HG03064 (cell line): ENCODE results near the gene WNT2.
"Not testable (repeated sequence)": the region's sequence is repeated elsewhere in the genome, so short reads cannot be mapped to it uniquely, and the experiment has no call there.

Source experiments
- ATAC-seq: cut with Tn5 transposase; IDR thresholded peaks from one replicate; pipeline ENCODE4 v1.9.1; 2021; ENCODE audit warnings: low read depth; ENCODE audit not compliant: unreplicated experiment

The WNT2 gene

DNA sequence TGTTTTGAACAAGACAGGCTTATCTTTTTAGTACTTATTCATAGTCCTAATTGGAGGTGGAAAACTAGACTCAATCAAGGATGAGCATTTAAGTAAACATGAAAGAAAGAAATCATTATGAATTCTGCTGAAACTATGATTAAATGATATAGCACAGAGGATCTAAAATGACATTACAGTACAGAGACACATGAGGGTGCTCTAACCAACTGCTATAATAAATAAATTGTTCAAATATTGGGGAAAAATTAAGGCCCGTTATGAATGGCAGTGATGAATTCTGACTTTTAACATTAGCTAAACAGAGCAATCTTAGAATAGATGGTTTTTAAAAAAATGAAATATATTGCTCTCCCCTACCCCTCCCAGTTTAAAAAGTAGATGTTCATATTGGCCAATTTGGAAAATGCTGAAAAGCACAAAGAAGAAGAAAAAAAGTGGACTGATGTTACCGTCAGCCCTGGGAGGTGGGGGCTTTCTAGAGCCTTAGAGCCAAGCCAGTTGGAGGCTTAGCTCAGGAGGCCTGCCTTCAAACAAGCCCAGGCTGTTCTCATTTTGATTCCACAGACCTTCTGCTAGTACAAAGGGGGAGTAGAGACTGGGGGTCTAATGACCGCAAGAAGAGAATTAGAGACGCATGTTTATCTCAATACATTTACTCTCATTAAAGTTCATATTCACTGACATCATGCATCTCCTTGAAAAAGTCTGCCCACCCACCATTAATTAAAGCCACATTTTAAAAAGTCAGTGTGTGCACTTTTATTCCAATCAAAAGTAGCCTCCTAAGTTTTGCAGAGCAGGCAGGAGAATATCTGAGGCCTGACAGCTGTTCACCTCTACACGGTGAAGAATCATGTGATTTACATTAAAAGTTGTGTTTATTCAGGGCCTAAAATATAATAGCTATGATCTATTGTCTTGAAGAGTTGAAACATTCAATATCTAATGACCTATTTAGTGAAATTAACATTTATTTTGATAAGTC is 10.0 kb downstream of the WNT2 start:
- no peak for ATAC-seq

DNA sequence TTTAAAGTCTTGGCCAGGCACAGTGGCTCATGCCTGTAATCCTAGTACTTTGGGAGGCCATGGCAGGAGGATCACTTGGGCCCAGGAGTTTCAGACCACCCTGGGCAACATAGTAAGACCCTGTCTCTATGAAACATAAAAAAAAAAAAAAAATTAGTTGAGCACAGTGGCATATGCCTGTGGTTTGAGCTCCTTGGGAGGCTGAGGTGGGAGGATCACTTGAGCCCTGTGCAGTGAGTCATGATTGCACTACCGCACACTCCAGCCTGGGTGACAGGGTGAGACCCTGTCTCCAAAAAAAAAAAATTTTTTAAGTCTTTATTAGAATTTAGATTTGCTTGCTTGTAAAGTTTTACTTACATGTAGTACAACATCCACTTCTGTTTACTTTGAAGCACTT is 14.0 kb downstream of the WNT2 start:
- no peak for ATAC-seq

DNA sequence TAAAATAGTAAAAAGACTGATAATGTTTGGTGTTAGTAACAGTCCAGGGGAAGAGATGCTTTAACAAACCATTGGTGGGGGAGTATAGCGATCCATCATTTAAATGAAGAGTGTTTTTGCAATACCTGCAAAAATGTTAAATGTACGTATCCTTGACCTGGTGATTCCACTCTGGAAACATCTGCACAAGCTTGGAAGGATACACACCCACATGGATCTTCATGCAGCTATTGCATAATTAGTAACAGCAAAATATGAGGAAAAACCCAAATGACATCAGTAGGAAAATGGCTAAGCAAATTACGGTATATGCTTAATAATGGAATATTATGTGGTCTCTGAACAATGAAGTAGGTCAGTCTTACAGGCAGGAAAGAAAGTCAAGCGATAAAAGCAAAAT is 20.5 kb downstream of the WNT2 start:
- no peak for ATAC-seq

DNA sequence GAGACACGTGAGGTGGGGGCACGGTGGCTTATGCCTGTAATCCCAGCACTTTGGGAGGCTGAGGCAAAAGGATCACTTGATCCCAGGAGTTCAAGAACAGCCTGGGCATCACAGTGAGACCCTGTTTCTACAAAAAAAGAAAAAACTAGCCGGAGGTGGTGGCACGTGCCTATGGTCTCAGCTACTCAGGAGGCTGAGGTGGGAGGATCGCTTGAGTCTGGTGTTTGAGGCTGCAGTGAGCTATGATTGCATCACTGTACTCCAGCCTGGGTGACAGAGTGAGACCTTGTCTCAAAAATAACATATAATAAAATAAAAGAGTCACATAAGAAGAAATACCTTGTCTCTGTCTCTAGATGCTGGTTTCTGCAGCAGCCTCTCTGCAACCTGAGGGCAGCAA is 22.4 kb downstream of the WNT2 start:
- ATAC-seq, result not testable (repeated sequence)

DNA sequence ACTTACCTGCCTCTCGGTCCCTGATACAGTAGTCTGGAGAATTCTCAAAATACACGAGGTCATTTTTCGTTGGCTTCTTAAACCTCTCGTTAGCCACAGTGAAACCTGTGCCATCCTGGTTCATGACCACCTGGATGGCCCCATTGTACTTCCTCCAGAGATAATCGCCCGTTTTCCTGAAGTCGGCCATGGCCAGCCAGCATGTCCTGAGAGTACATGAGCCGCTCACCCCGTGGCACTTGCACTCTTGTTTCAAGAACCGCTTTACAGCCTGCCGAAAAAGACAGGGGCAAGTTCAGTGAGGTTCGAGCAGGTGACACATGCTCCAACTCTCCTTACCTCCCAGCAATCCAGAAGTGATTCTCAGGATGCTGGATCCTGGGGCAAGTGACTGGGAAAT is 25.3 kb downstream of the WNT2 start:
- ATAC-seq, result no peak

DNA sequence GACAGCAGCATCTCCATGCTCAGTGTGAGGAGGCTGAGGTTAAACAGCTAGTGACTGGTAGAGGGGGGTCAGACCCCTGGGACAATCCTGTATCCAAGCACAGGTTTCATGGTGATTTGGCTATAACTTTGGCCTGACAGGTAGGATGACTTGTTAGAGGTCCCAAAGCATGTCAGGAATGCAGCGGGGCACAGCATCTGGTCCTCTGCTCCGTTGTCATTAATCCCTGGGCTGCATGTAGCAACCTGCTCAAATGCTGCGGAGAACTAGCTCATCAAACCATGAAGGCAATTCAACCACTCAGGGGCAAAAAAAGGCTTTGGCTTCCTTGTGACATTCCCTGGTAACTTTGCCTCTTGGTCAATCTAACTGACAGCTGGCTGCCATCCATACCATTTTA is 26.8 kb downstream of the WNT2 start:
- ATAC-seq, result no peak

DNA sequence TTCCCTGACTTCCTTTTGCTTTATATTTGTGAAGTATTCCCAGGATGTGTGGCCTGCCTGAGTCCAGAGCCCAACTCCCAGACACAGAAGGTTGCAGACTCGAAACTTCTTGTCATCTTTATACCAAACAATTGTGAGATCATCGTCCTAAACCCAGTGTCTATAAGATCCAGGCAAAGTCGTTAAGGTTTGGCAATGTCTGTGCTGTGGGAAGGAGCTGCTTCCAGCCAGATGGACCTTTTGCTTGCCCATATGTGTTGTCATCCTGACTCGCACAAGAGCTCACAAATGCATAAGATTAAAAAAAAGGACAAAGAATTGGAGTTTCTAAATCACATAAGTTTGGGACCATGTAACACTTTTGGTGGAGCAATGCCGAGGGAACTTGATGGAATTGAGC is 37.0 kb downstream of the WNT2 start:
- ATAC-seq, result no peak

DNA sequence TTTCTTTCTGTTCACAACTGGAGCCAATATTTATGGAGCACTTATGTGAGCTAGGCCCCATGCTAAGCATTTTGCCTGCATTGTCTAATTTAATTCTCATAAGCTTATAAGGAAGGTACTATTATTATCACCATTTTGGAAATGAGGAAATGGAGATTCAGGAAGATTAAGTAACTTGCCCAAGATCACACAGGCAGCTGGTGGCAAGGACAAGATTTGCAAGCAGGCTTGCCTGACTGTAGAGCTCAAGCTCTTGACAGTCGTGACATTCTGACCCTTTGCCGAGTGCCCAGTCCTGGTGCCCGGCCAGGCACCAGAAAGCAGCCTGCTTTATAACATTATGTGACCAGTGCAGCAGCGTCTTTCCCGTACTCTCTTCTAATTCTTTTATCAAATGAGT is 38.2 kb downstream of the WNT2 start:
- ATAC-seq, result no peak

DNA sequence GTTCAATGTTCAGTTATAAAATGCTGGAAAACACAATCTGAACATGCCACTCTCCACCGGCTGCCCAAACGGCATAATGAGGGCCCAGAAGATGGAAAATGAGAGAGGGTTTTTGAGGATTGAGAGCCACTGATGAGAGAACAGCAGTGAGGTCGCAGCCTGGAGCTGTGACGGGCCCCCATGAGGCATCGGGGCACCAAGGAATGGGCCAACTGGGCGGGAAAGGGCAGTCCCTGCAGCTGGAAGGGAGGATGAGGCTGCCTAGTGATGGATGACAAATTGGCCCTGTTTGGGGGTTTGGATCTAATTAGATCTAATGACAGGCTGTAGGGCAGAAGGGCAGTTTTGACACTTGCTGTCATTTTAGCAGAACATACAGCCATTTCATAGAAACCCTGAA is 39.1 kb downstream of the WNT2 start:
- ATAC-seq, result no peak

DNA sequence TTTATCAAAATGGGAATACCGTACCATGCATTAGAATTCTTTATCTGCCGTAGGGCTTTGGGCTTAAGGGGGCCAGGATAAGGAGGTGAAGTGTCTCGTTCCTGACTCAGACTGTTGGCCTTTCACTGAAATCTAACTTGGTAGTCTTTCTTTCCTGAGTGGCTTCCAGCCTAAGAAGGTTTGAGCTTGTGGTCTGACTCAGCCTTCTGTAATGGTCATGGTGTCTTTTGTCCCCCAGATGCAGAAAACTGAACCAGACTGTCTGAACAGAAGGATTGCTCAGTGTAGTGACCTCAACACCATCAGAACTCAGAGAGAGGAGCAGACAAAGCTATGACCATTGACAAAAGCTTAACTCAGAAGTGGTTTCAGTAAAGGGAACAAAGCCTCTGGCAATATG is 39.5 kb downstream of the WNT2 start:
- ATAC-seq, result no peak

DNA sequence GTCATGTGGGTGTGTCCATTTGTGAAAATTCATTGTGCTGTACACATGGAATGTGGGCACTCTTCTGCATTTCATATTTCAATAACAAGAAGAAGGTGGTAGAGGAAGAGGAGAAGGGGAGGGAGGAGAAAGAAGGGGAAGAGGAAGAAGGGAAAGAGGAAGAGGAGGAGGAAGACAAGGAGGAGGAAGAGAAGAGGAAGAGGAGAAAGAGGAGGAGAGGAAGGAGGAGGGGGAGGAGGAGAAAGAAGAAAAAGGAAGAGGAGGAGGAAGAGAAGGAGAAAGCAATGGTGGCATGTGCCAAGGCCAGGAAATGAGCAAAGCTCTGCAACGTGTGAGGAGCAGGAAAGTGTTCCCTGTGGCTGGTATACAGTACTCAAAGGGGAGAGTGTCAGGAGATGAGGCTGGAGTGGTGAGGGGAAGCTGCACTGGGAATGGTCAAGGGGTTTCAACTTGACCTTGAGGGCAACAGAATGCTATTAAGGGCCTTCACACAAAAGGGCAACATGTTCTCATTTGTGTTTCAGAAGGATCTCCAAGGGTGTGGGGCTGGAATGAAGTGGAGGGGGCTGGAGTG is 40.5 kb downstream of the WNT2 start:
- no peak for ATAC-seq

DNA sequence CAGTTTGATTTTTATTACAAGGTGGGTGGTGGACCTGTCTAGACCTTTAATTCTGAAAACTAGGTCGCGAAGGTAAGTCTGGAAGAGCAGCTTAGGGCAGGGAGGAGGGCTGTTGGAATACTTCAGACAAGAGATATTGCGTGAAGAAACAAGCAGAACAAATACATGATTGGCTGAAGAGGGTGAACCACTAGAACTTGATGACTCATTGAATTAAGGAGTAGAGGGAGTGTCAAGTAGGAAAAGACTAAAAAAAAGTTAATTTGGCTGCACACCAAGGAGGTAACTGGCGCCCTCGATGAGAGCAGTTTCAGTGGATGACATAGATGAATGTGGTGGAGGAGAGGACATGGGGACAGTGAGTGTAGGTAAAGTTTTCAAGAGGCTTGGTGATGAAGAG is 41.3 kb downstream of the WNT2 start:
- ATAC-seq, result no peak

DNA sequence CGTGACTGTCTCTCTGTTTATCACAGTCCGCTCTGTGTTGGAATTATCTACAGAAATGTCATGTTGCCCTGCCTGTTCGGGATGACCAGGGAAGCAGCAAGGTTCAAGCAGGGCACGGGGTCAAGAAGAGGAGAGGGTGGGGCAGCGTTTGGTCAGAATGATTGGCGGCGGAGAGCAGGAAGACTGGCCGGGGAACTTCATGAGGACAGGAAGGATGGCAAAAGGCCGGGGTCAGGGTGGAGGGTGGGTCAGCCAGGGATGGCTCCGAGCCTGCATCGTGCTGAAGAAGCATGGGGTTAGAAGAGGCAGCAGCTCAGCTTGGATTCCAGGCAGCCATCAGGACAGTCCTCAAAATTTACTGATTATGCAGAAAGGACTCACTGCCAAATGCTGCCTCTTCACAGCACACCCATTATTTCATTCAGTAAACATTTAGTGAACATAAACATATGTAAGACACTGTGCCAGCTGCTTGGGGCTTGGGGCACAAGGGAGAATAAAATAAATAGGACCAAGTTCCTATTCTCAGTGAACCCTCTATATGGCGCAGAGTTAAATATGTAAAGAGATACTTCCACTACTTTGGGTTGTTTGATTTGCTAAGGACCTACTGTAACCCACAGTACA is 42.8 kb downstream of the WNT2 start:
- ATAC-seq, result no peak

DNA sequence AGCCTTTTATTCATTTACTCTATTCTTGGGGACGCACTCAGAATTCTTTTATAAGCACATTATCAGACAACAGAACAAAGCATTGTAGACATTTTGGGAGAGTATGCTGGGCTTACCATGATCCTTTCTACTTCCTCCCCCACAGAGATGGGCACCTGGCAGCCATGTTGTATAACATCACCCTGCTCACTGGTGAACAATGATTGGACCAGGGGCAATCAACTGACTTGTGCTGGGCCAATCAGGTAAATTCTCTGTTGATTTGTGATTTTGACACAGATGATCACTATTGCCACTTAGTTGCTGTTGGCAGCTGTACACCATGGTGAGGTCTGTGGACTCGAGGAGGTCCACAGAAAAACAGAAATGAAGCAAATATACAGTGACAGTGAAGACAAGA is 43.7 kb downstream of the WNT2 start:
- ATAC-seq, result no peak

DNA sequence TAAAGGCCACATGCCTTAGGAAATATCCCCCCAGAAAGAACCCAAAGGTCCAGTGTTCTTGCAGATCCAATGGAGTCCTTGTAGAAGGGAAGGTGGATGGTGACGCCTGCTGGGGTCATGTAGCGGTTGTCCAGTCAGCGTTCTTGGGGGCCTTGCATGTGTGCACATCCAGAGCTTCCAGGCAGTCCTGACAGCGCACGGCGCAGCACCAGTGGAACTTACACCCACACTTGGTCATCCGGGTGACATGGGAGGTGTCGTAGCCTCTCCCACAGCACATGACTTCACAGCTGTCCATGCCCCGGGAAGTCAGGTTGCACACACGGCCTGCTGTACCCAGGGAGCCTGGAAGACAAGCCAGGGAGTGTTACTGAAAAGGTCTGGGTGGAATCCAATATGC is 44.8 kb downstream of the WNT2 start:
- ATAC-seq, result no peak

DNA sequence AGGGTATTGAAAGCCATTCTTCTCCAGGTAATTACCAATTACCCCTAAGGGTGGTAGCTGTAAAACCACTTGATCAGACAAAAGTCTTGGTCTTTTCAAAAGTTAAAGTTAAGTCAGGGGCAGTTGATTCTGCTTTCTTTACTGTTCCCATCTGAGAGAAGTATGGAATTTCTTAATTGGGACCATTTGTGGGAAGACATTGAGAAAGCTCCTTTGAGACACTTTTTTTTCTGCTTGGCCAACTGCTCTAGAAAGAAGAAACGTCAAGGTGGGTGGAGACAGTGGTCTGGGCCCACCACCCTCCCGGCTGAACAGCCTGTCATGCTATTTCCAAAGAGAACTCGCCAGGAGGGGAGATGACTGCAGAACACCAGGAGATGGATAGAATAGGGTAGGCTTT is 45.3 kb downstream of the WNT2 start:
- no peak for ATAC-seq

DNA sequence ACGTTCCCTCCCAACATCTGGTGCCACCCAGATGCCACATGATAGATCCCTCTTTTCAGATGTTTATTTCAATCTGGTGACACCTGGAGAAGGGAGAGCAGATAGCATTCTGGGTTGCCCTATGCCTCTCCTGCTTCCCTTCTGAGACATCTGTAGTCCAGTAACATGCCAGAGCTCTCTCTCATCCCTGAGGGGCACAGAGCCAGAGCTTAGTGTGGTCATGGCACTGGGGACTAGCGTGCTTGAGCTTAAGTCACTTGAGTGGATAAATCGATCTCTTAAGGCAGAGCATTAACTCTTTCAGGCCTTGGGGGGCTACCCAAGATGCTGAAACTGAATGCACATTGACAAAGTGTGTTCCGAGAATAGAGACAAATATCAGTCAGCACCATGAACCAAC is 47.9 kb downstream of the WNT2 start:
- no peak for ATAC-seq

DNA sequence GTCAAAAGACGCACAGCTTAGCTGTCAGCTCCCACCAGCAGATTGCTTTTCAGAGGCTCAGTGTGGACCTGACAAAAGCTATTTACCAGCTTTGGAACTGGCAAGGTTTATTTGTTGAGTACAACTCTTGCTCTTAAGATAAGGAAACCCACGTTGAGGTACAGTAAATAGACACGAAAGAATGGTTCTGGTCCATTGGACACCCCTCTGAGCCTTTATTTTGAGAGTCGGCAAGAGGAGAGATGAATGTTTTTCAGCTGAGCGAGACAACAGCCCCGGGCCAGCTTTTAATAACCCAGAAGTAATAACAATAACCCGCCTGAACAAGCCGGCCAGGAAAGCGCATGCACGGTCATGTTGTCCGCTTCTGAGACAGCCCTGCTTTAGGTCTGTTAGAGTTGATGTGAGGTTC is 49.0 kb downstream of the WNT2 start:
- ATAC-seq, result no peak

DNA sequence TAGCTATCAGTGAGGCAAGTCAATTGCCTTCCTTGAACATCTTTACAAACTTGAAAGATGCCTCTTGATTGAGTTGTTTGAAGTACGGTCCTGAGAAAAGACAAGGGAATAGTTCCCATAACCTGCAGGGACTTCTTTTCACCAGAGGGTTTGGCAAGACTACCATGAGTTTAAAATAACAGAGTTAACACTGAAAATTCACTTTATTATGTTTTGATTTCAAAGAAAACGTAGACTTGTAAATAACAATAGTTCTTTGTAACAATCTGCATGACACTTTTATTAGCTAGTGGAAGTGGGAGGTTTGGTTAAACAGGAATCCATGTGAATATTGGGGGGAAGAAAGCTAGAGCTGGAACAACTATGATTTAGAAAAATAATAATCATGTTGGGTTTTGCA is 49.5 kb downstream of the WNT2 start:
- no peak for ATAC-seq

DNA sequence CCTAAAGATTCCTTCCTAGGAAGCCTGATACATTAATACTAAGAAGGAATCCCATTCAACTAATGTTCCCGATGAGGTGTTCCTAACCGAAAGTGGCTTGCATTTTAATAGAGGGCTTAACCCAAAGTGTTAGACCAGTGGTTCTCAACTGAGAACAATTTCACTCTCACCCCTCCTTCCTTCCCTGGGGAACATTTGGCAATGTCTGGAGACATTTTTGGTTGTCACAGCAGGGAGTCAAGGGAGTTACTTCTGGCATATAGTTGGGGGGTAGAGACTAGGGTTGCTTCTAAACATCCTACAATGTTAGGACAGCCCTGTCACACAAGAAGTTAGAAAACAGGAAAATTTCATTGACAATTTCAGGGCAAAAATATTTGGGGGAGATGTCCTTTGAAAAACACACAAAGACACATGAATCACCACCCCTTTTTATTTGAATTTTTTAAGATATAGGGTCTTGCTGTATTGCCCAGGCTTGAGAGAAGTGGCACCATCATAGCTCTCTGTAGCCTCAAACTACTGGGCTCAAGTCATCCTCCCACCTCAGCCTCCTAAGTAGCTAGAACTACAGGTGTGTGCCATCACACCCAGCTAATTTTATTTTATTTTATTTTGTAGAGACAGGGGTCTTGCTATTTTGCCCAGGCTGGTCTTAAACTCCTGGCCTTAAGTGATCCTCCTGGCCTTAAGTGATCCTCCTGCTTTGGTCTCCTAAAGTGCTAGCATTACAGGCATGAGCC is 50.7 kb downstream of the WNT2 start:
- no peak for ATAC-seq

DNA sequence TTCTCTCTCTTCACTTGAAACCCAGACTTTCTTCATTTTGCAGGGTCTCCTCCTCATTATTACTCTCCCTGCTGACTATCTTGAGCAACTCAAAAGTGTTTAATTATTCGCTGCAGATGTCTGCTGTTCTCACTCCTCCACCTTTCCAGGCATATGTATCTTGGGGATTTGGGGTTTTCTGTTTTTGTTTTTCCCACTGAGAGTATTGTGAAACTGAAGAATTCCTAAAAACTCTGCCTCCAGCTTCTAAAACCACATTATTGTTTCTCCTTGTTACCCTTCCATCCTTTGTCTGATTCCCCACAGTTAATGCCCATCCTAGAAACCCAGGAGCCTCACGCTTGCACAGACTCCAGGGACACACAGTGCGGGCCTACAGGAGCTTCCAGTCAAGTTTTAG is 51.3 kb downstream of the WNT2 start:
- ATAC-seq, result no peak
